GM19328 (cell line): ENCODE data around the gene MORF4L1.
"Not testable (repeated sequence)": the region's sequence is repeated elsewhere in the genome, so short reads cannot be mapped to it uniquely, and the experiment has no call there.

Source experiments
- ATAC-seq: cut with Tn5 transposase; IDR thresholded peaks from one replicate; pipeline ENCODE4 v1.9.1; 2021; ENCODE audit warnings: mild to moderate bottlenecking, moderate library complexity; ENCODE audit not compliant: unreplicated experiment

MORF4L1 gene

DNA sequence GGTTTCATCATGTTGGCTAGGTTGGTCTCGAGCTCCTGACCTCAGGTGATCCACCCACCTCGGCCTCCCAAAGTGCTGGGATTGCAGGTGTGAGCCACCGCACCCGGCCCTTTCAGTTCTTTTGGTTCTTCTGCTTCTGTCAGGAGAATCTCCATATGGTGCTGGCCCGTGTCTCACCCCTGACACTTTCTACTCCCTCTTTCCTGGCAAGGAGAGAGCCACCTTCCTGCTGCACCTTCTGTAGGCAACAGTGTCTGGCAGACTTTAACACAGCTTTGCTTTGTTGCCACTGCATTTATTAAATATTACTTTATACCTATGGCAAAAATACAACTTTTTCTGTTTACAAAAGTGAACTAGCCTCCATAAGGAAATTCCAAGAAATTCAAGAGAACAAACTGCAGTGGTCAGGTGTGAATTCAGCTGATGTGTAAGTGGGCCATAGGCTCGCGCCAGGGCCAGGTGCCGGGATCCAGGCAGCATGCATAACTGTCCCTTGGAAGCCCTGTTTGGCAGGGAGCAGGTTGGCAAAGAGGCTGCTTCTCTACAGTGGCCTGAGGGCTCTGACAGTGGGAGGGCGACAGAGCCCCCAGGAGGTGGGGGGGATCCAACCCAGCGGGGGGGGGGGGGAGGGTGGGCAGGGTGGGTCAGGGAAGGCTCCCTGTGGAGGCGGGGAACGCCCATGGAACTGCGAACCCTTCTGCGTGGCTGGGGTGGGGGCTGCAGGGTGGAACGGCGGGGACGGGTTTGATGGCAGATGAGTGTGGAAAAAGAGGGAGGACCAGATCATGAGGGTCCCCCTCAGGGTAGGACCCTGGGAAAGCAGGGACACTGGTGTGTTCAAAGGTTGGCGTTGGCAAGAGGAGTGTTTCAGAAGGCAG is 51.0 kb downstream of the MORF4L1 start:
- no peak for ATAC-seq

DNA sequence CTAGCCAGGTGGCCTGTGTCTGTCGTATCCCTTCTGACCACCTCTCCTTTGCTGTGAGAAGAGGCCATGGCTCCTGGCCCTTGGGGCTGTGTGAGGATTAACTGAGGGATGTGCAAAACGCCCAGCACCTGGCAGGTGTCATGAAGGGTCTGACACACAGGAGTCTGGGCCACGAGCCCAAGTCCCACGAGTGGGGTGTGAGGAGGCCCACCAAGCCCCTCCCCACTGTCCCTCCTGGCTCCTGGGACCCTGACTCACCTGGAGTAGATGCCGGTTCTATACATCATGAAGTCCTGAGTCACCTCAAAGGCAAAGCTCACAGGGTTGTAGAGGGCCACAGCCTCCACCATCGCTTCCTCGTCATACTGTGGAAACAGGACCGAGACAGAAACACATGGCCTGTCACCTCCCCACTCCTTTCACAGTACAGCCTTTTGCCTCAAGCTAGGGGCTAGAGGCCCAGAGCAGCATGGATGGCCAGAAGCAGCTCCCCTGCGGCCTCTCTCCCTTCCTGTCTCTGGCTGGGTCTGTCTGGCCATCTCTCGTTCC is 52.5 kb downstream of the MORF4L1 start:
- no peak for ATAC-seq

DNA sequence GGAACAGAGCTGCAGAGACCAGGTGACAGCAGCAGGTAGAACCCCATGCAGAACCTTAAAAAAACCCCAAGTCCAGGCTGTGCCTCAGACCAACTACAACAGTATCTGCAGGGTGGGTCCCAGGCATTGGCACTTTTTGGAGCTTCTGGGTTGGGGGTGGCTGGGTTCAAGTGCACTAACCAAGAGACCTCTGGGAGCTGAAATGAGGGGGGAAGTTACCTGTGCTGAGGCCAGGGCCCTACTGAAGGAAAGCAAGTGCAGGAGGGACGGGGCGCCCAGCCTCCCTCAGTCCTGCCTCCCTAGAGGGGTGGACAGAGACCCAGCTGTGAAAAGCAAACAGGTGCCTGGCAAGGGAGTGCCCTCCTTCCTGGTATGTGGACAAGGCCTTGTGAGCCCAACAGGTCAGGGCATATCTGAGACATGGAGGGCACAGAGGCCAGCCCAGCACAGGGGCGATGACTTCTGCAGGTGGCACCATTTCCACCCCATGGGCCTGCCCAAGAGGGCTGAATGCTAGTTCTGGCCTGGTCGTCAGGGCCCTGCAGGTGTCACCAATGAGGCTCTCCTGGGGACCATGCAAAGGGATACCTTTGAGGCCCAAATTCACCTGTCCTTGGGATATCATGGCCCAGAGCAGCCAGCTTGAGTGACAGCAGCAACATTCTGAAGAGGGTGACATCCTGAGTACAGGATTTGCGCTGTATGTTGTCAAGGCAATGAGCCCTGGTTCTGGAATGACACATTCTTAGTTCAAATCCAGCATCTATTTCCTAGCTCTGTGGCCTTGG is 53.5 kb downstream of the MORF4L1 start:
- no peak for ATAC-seq

DNA sequence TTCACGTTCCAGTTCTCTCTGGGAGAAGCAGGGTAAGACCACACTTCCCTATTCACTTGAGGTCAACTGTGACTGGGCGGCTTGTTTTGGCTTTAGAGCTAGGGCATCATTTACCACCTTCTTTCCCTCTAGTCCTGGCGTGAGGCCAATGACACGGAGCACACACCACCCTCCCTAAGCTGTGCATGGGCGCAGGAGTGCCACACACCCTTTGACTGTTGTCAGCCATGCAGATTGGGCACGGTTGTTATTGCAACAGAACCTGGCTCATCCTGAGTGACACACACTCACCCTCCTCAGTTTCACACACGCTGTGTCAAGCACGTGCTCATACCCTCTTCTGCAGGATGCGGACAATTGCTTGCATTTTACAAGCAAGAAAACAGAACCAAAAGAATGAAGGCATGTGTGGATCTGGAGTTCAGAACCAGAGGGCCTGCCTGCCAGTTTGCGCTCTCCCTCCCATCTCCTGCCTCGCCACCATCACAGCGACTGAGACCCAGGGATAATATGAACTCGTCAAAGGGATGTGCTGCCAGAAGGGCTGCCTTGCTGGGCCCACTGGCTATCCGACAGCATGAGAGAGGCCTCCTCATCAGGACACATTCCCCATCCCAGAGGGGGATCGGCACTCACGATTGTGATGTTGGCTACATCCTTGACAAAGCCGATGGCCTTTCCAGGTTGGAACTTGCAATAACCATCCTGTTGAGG is 54.5 kb downstream of the MORF4L1 start:
- no peak for ATAC-seq

DNA sequence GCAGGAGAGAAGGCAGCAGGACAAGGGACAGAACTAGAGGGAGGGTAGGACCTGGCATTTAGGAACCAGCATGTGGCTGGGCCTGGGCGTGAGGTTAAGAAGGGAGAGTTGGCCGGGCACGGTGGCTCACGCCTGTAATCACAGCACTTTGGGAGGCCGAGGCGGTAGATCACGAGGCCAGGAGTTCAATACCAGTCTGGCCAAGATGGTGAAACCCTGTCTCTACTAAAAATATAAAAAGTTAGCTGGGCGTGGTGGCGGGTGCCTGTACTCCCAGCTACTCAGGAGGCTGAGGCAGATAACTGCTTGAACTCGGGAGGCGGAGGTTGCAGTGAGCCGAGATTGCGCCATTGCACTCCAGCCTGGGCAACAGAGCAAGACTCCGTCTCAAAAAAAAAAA is 55.5 kb downstream of the MORF4L1 start:
- ATAC-seq = not testable (repeated sequence)

DNA sequence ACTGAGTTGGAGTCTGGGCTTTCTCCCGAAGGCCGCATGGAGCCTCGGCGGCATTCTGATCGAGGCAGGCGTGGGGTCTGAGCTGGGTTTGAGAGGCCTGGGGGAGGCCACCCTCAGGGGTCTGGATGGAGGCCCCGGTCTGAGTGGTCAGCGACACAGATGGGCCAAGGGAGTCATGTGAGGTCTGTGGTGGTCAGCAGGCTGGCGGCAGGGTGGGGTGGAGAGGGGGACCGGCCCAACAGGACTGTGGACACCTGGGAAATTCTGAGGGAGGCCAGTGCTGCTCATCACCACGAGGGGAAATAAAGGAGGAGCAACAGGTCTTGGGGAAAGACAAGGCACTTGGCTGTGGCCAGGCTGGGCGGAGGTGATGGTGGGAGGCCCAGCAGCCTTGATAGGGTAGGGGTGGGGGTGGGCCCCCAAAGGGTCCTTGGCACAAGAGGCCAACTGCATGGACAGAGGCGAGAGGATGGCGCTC is 56.0 kb downstream of the MORF4L1 start:
- ATAC-seq = no peak

DNA sequence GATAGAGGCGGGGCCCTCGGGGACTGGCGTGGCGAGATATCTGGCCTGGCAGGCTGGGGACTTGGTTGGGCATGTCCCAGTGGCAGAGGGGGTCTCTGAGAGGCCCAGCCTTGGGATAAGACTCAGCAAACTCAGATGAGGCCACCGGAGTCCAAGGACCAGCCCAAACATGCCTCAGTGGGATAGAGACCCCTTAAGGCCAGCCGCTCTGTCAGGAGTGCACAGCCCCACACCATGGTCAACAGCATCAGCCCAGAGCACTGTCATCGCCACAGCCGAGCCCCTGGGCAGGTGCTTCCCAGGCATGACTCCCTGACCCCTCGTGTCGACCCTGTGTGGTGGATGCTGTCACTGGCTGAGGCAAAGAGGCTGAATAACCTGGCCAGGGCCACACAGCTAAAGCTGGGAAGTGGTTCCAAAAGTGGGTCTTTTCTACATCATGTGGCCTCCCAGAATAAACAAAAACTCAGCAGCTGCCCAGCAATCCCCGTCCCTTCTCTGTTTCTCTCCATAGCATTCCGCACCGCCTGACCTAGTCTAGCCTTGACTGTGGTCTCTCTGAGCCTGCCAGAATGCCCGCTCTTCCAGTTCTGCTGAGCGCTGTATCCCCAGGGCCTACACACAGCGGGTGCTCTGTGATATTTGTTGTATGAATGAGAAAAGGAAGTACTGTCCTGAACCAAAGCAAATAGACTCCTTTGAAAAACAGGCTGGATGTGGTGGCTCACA is 57.0 kb downstream of the MORF4L1 start:
- ATAC-seq = no peak

DNA sequence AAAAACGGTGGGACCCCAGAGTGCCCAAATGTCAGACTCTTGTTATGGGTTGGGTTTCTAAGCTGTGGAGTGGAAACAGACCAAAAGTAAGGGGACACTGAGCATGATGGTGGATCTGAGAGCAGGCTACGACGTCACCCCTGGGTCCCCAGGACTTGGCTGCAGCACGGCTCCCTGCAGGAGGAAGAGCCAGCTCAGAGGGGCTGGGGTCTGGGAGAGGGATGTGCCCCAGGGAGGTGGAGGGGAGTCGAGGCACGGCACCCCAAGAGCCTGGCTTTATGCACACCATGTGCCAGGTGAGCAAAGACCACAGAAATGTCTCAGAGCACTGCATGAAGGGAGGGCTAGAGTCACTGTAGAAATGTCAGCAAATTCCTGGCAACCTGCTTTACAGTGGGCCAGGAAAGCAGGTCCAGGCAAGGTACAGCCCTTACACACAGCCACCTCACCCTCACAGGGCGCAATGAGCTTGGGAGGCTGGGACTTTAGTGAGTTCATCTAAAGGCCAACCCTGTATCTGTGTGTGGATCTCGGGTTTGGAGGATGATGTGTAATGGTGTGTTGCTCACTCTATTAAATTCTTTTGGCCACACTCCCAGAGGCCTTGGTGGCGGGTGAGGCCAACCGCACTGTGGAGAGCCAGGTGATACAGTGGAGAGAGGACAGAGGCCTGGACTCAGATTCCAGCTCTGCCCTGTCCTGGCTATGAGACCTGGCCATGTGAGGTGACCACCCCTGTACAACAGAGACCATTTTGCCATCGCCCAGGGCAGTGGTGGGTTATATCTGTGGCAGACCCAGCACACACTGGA is 58.1 kb downstream of the MORF4L1 start:
- ATAC-seq = no peak

DNA sequence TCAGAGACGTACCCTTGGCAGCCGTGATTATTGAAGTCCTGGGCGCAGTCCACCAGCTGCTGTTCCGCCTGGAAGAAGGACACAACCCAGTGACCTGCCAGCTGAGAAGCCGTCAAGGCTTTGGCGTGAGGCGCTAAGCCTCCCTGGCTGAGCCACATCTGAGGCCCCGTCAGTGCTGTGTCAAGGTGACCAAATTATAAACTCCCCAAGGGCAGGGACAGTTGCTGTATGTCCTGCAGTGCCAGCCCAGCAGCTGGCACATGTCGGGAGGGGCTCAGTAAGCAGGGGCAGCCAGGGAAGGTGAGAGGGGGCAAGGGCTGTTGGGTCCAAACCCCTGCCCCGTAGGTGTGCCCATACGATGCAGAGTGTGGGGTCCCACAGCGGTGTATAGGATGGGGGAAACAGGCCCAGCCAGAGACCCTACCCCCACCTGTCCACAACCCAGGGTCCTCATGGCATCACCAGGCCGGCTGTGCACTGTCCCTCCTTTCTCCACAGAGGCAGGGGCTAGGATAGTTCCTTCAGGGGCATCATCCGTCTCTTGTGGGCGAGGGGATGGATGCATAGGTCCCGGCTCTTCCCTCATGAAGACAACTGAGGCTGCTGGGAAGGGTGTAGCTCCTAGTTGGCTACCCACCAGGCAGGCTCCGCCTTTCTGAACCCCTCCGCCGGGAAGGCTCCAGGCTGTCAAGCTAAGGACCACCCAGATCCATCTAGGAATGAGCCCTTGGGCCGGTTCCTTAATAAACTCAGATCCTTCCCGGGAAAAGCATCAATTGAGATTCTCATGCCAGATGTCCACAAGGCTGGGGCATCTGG is 59.0 kb downstream of the MORF4L1 start:
- no peak for ATAC-seq

DNA sequence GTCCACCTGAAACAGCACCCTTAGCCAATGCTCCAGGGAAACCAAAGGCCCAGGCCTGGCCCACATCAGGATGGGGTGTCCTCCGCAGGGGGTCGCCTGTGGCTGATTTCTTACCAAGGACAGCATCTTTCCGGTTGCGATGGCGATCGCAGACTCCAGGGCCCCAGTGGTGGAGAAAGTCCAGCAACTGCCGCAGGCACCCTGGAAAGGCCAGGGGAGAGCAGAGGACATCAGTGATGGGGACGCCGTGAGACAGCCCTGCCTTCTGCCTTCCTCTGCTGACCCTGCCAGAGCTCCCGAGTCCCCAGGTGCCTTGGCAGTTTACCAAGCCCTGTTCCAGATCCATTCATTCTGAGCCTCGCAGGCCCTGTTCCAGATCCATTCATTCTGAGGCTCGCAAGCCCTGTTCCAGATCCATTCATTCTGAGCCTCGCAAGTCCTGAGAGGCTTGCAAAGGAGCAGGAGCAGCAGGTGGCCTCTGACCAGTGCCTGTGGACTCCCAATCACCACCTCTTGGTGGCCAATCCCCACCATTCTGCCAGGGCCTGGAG is 59.6 kb downstream of the MORF4L1 start:
- ATAC-seq = no peak

DNA sequence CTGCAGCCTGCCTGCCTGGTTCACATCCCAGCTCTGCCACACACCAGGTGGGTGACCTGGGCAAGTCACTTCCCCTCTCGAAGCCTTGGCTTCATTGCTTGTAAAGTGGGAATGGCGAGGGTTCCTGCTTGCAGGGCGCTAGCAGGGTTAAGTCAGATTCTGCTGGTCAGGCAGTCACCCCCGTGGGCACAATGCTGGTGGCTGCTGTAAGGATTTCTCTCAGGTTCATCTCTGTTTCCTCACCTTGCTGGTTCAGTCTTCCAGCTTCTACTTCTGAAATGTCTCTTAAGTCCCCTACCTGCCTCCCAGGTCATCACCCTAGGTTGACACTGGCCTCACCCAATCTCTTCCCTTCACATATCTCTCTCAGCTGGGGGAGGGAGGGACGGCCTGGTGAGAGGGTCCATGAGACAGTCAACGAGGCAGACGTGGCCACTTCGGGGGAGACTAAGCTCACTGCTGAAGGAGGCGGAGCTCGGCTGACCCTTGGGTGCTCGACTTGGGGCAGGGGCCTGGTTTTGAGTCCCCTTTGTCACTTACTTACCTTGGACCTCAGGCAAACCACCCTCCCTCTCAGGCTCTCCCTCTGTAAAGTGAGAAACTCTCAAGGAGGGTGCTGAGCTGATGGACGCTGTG is 60.6 kb downstream of the MORF4L1 start:
- ATAC-seq = no peak

DNA sequence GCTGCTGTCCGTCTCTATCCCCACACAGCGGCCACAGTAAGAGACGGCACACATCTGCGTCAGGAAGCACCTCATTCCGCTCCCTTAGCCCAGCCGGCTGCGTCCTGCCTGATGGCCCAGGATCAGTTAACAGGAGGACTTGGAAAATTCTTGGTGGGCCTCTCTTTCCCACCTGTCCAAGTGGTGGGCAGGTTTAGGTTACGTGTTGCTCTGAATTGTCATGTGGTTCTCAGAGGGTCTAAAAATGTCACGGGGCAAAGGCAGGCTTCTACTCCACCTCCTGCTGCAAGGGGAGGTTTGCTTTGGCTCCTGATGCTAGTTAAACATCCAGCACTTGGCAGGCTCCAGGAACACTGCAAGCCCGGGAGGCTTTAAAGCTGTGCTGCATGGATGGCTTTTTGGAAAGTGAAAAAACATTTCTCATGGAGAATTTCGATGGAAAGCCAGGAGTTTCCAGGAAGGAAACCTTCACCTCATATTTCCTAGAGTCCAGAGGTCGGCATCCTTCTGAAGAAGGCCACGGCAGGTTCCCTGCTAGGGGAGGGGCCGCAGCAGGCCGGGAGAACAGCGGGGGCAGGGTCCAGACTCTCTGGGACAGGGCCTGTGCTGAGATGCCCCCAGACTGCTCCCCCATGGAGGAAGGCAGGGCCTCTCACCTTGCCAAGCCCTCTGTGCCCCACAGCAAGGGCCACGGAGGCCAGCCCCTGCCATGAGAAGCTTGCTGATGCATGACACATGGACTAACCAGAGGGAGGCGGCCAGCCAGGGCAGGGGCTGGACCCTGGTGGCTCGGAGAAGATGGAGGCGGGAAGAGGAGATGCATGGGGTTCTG is 61.3 kb downstream of the MORF4L1 start:
- ATAC-seq = no peak

DNA sequence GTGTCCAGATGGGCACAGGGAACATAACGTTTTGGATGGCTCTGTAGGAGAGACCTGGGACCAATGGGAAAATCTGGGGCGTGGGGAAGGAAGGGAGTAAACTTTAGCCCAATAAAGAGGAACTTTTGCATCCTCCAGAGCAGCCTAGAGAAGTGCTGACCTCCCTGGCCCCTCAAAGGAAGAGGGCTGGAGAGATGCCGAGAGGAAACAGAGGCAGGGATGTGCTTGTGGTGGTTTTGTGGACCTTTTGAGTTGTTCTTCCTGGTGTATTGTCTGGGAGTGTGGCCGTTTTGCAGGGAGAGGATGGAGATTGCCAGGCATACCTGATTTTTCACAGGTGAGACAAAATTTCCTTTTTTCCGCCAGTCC is 61.9 kb downstream of the MORF4L1 start:
- no peak for ATAC-seq

DNA sequence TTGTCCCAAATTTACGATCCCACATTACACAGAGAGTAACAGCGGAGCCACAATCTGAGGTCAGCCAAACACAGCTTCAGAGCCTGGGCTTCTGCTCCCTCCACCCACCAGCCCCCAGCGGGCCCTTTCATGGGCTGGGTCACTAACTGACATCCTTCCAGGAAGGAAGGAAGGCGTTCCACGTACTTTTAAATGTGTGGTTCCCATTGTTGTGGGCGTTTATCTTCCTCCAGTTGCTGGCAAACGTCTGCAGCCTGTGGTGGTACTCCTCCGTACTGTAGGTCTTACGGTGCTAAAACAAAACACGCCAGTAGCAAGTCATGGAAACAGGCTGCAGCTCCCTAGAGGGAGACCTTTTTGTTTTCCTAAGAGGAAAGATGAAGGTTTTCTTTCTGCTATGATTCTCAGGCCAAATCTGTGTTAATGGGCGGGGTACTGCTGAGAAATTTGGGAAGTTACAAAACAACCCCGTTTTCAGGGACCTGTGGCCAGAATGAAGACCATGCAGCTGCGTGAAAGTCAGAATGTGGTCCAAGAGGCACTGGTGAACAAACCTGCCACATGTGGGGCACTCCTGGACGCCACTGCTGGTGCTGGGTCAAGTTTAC is 64.5 kb downstream of the MORF4L1 start:
- ATAC-seq = no peak

DNA sequence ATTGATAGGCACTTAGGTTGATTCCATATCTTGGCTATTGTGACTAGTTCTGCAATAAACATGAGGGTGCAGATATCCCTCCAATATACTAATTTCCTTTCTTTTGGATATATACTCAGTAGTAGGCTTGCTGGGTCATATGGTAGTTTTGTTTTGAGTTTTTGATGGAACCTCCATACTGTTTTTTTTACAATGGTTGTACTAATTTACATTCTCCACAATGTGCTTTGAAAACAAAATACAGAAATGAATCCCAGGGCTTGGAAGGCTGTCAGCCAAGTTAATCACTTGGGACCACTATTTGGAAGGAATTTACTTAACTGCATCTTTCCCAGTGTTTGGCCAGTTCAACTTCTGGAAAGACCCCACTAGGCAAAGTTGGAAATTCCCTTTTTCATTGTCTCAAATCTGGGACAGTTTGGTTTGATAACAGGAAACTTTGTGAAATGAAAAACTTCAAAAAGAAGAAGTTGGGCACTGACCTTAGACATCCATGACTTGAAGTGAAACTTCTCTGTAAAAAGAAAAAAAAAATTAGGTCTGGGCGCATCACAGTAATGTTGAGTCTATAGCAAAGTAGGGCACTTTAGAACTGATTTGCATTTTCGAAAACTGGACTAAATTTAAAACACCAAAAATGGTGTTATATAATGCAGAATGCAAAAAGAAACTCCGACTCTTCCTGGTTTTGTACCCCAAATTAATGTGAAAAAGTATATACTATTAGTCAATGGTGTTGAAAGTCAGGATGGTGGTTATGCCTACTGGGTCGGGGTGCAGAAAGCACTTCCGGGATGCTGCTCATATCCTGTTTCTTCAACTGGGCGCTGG is 66.2 kb downstream of the MORF4L1 start:
- ATAC-seq = peak; percentile 71

DNA sequence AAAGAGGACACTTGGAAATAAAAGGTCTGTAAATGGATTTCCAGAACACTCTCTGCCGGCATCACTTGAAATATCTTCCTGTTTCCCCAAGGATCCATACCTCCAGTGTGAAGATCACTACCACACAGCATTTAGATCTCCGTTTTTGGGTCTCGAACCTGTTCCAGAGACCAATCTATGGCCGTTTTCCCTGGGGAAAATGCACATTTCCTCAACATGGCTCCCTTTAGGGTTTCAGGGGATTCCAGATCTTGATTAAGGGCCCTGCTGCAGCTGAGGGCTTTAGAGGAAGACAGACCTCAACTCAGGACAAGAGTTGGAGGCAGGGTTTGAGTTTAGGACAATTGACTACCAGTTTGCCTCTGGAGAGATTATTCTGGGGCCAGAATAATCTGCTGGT is 70.1 kb downstream of the MORF4L1 start:
- no peak for ATAC-seq
